Adrenal gland (tissue), 12 donors: ENCODE measurements around the gene CALHM3. TPM values are rescaled to one million over a fixed set of nuclear protein-coding genes. Genes with fewer than 3 reads are reported as not detected.

ENCODE experiments used
- DNase-seq, 7 donors: peaks; one replicate each; pipeline ENCODE4 v3.0.0-alpha.2; 2019 to 2020
- H3K27ac ChIP-seq, 5 donors: fragments of 200-600 bp; sonication (generic) in 4 of 5; 1 replicate in 3 of 5; 2 replicates in 2 of 5; pipeline versions ENCODE4 v1.5.1 to v1.8.0; 2016 to 2020; ENCODE audit warnings: mild to moderate bottlenecking in 1 of 5
- H3K27me3 ChIP-seq: fragments of 200-600 bp; 2 replicates; pipeline ENCODE4 v1.8.0; 2021
- H3K36me3 ChIP-seq, 2 donors: fragments of 200-600 bp; replicated peaks in 1 of 2; 1 replicate in 1 of 2; 2 replicates in 1 of 2; pipeline versions ENCODE4 v1.5.1 to v1.8.0; 2018 to 2022
- H3K4me1 ChIP-seq, 2 donors: fragments of 200-600 bp; replicated peaks in 1 of 2; 1 replicate in 1 of 2; 2 replicates in 1 of 2; pipeline versions ENCODE4 v1.5.1 to v1.8.0; 2018 to 2021
- H3K4me3 ChIP-seq, 4 donors: fragments of 200-600 bp; sonication (generic) in 3 of 4; one replicate each; pipeline ENCODE4 v1.5.1; 2016 to 2018
- H3K9me3 ChIP-seq, 3 donors: fragments of 200-600 bp; sonication (generic) in 1 of 3; replicated peaks in 1 of 3; 1 replicate in 2 of 3; 2 replicates in 1 of 3; pipeline versions ENCODE4 v1.5.1 to v1.8.0; 2016 to 2021
- POLR2A ChIP-seq, 2 donors: fragments of 450-650 bp; IDR thresholded peaks; one replicate each; pipeline ENCODE4 v1.6.1; 2017; ENCODE audit warnings: antibody characterized with exemption in 2 of 2, mild to moderate bottlenecking in 2 of 2, moderate library complexity in 1 of 2
- WGBS, 4 donors: extraction: QIAGEN DNeasy Blood & Tissue Kit in 2 of 4; methylation state at CpG; one replicate each; pipeline versions ENCODE4 v1.1.5 to v1.1.7; 2013 to 2017; 5-methylcytosine and 5-hydroxymethylcytosine counted together
- intact Hi-C, 2 donors: fragments of 100-400 bp; cut with DNase I; formaldehyde crosslinking; loops; one replicate each; pipeline versions ENCODE4 v1.14.1 to v1.15.0; 2022 to 2023
- polyA plus RNA-seq, 3 donors: library from polyadenylated mRNA; stranded (reverse); fragments of 200-250 nt in 2 of 3; fragments of 350-450 nt in 1 of 3; fragmentation: Illumina TruSeq in 1 of 3; extraction: RNeasy Lipid Tissue Mini Kit (QIAGEN cat#74804) in 1 of 3; gene quantifications; one replicate each; pipeline ENCODE4 v1.2.3, GENCODE V29; 2013 to 2014
- total RNA-seq, 9 donors: library from RNA; depleted of rRNA in 4 of 9; stranded (reverse); fragments of >200 nt in 4 of 9; fragments of 120-200 nt in 1 of 9; fragmentation: NEBNext Ultra II Directional in 1 of 9; extraction: Animal tissue kit (Norgen Biotek cat#: 25700) in 1 of 9; gene quantifications; one replicate each; pipeline versions ENCODE4 v1.1.0 to v1.2.4, GENCODE V29; 2013 to 2023
- TF ChIP-seq, protein P1 (sequence below), 6 experiments: fragments of 450-650 bp in 4 of 6; fragments of 200-600 bp in 2 of 6; sonication (generic) in 1 of 6; IDR thresholded peaks; 1 replicate in 5 of 6; 2 replicates in 1 of 6; pipeline versions ENCODE4 v1.5.1 to v1.8.0; 2016 to 2021; ENCODE audit warnings: antibody characterized with exemption in 6 of 6, mild to moderate bottlenecking in 2 of 6, moderate library complexity in 1 of 6
- donor health status: healthy with polysubstance abuse.
- donor health status: Bipolar disorder and iron deficiency.
- donor health status: DM: yes; HTN: yes; CAD: no.
- donor health status: DM: no; HTN: no; CAD: no.
- donor health status: DM: no; HTN: no; CAD: no.
- donor health status: DM: yes; HTN: yes; CAD: no.

The CALHM3 gene
- total and polyA plus RNA-seq, 12 donors, result 0.03 TPM; not detected in 11

- intact Hi-C loops, result no loop called here
- no peaks in the 10 kb centered on the region for H3K36me3 ChIP-seq
- DNase-seq, result peak in 1 of 7 donors; percentile 36
- no peak overlapping the region for H3K27ac ChIP-seq
- TF ChIP-seq, protein P1, sequence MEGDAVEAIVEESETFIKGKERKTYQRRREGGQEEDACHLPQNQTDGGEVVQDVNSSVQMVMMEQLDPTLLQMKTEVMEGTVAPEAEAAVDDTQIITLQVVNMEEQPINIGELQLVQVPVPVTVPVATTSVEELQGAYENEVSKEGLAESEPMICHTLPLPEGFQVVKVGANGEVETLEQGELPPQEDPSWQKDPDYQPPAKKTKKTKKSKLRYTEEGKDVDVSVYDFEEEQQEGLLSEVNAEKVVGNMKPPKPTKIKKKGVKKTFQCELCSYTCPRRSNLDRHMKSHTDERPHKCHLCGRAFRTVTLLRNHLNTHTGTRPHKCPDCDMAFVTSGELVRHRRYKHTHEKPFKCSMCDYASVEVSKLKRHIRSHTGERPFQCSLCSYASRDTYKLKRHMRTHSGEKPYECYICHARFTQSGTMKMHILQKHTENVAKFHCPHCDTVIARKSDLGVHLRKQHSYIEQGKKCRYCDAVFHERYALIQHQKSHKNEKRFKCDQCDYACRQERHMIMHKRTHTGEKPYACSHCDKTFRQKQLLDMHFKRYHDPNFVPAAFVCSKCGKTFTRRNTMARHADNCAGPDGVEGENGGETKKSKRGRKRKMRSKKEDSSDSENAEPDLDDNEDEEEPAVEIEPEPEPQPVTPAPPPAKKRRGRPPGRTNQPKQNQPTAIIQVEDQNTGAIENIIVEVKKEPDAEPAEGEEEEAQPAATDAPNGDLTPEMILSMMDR (IDR thresholded peaks at IDR 0.05), result no peak
- no peak for TF ChIP-seq POLR2A (IDR thresholded peaks at IDR 0.05)
- no peaks in the 10 kb centered on the region for H3K27me3 ChIP-seq
- H3K4me3 ChIP-seq, result no peak overlapping the region
- peaks cover 0 to 3% of the 10 kb centered on the region in 2 donors for H3K4me1 ChIP-seq
- no peaks in the 10 kb centered on the region for H3K9me3 ChIP-seq
- WGBS, 4 donors, result 88 to 94% (median 90%) methylated on average over 7 to 8 of the region's 8 CpGs
These were observed 34.5 kb upstream of the CALHM3 start for GRCh38 chr10:103513380-103514060.

DNA sequence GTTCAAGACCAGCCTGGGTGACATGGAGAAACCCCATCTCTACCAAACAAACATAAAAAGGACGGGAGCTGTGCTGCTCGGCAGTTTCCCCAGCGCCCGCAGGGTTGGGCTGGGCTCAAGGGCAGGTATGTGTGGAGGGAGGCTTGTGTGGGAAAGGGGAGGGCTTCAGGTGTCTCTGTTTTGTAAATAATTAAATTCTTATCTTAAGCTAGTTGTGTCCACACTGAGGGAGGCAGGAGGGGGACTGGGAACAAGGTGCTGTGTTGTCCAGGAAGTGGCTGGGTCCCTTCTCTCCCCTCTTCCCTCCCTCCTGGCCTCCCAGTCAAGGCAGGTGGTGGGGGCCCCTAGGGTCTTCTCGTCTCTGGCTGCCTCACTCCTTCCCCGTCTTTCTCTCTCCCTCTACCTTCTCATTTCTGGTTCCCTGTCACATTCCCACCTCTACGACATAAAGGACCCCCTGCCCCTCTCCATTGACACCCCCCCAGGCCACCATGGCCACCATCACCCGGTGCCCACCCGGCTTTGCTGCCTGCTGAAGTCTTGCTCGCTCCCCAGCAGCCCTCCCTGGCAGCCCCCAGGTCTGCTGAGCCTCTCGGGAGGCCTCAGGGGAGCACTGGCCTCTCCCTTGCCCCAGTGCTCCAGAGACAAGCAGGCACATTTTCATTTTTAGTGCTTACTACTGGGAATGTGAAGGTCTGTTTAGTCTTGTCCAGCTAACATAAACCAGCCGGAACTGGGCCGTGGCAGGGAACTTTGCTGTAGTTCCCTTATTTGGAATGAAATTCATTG lies 33.7 kb upstream of the CALHM3 start:
- no peak overlapping the region for H3K27ac ChIP-seq
- no peak for TF ChIP-seq POLR2A (IDR thresholded peaks at IDR 0.05)
- TF ChIP-seq, protein P1 (IDR thresholded peaks at IDR 0.05), result no peak
- no peaks in the 10 kb centered on the region for H3K36me3 ChIP-seq
- WGBS, 4 donors, result 74 to 88% (median 85%) methylated on average over 13 of the region's 13 CpGs
- no peaks in the 10 kb centered on the region for H3K9me3 ChIP-seq
- no peak overlapping the region for H3K4me3 ChIP-seq
- peaks cover 0 to 3% of the 10 kb centered on the region in 2 donors for H3K4me1 ChIP-seq
- intact Hi-C loops, result no loop called here
- DNase-seq, result peak in 1 of 7 donors; percentile 39
- H3K27me3 ChIP-seq, result no peaks in the 10 kb centered on the region

DNA sequence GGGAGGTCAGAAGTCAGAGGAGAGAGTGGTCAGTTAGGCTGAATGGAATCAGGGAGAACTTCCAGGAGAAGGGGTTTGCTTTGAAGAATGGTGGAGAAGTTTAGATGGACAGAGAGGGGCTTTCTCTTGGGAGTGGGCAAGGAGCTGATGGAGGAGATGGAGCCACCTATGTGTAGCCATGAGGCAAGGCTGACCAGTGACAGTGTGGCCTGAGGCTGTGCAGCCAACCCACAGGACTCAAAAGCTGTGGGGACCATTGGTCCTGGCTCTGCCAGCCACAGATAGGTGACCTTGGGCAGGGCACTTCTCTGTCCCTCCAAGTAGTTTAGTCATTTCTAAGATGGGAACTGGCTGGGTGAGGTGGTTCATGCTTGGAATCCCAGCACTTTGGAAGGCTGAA lies 33.1 kb upstream of the CALHM3 start:
- Histone ChIP-seq H3K27ac (no peak overlapping the region), H3K4me3 (no peak overlapping the region), H3K27me3 (no peaks in the 10 kb centered on the region), H3K36me3 (no peaks in the 10 kb centered on the region), H3K9me3 (no peaks in the 10 kb centered on the region), H3K4me1 (peaks cover 0 to 3% of the 10 kb centered on the region in 2 donors)
- no peak for TF ChIP-seq POLR2A (IDR thresholded peaks at IDR 0.05)
- TF ChIP-seq, protein P1 (IDR thresholded peaks at IDR 0.05), result no peak
- intact Hi-C loops, result no loop called here
- DNase-seq, result peak in 1 of 7 donors; percentile 24

DNA sequence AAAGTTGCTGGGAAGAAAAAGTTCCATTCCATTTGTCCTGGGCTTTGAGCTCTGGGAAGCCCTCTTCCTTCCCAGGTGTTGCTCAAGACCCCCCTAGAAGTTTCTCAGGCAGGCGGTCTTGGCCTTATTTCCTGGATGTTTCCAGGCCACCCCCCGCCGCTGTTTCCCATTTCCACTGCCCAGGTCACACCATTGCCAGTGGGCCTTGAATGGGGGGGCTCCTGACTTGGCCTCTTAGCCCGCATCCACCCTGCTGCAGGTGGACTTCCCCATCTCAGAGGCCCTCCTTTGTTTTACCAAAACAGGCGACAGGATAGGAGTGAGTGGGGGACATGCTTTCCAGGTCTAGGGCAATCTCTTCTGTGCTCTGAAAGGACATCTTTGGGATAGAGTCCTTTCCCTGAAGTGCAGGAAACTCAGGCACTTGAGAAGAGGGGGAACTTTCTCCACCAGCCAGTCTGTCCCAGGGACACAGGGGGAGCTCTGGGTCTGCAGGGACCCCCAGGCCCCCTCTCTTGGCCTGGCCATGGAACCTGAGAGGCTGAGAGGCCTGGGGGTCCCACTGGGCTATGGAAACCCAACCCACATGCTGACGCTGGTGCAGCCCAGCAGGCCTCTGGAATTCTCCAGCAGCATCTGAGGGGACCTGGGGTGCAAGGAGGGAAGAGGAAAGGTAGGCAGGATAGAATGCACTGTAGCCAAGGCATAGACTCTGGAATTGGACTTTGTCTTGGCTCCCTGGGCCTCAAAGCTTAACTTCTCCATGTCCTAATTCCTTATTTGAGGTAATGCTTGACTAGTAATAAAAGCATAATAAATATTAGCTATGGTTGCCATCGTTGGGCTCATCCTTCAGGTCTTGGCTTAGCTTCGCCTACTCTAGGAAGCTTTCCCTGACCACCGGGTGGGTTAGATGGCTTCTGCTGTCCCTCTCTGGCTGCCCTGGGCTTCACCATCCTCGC lies 32.0 kb upstream of the CALHM3 start:
- WGBS, 4 donors, result 87 to 98% (median 91%) methylated on average over 10 of the region's 10 CpGs
- peak in 1 of 7 donors; percentile 31 for DNase-seq

More for the DNA sequence above, 32.0 kb upstream of the CALHM3 start:
- Histone ChIP-seq H3K9me3 (no peaks in the 10 kb centered on the region), H3K4me3 (no peak overlapping the region), H3K27ac (no peak overlapping the region), H3K4me1 (peaks cover 0 to 3% of the 10 kb centered on the region in 2 donors), H3K36me3 (no peaks in the 10 kb centered on the region), H3K27me3 (no peaks in the 10 kb centered on the region)
- TF ChIP-seq, protein P1 (IDR thresholded peaks at IDR 0.05), result no peak
- no peak for TF ChIP-seq POLR2A (IDR thresholded peaks at IDR 0.05)
- intact Hi-C loops, result no loop called here
